HFFc6 (cell line): ENCODE measurements around the gene UBE2I. TPM values are rescaled to one million over a fixed set of nuclear protein-coding genes. Genes with fewer than 3 reads are reported as not detected.
A peak's percentile ranks its signal among the peaks of the same experiment; 100 is the strongest.

ENCODE experiments used
- DNase-seq: peaks from one replicate; pipeline ENCODE4 v3.0.0-alpha.2; 2018
- H3K27ac Mint-ChIP-seq: 2 replicates; pipeline ENCODE4 v1.8.0; 2020; ENCODE audit warnings: mild to moderate bottlenecking, mixed read lengths
- H3K27me3 Mint-ChIP-seq: 2 replicates; pipeline ENCODE4 v1.8.0; 2021; ENCODE audit warnings: mild to moderate bottlenecking, moderate library complexity, mixed read lengths; ENCODE audit not compliant: insufficient read depth
- H3K36me3 Mint-ChIP-seq: 2 replicates; pipeline ENCODE4 v1.8.0; 2021; ENCODE audit warnings: low read depth, mixed read lengths
- H3K4me1 Mint-ChIP-seq: 2 replicates; pipeline ENCODE4 v1.8.0; 2020; ENCODE audit warnings: low read depth, mixed read lengths
- H3K4me3 Mint-ChIP-seq: 2 replicates; pipeline ENCODE4 v1.8.0; 2020; ENCODE audit warnings: mild to moderate bottlenecking, moderate library complexity, mixed read lengths
- H3K9me3 Mint-ChIP-seq: 2 replicates; pipeline ENCODE4 v1.8.0; 2020; ENCODE audit warnings: mild to moderate bottlenecking, mixed read lengths
- CTCF ChIP-seq: fragments of 200-600 bp; sonication (generic); IDR thresholded peaks from 2 replicates; pipeline ENCODE4 v1.5.0; 2021; ENCODE audit warnings: antibody characterized with exemption, mild to moderate bottlenecking
- total RNA-seq, 6 experiments: library from RNA; stranded (reverse); fragmentation: NEBNext Ultra II Directional; extraction: Animal tissue kit (Norgen Biotek cat#: 25700); gene quantifications; 2 replicates in 1 of 6; 3 replicates in 5 of 6; pipeline ENCODE4 v1.2.3, GENCODE V29; 2021

Gene UBE2I
- total RNA-seq, 6 experiments from 2014 or later = 116 to 147 (median 138) TPM

- peak; percentile 81 for DNase-seq
- Mint-ChIP-seq H3K36me3 (peaks cover 6% of the 10 kb centered on the region; the same call in 1 of the 2 replicates), H3K27me3 (peaks cover 3% of the 10 kb centered on the region), H3K4me1 (peaks cover 28% of the 10 kb centered on the region), H3K9me3 (no peaks in the 10 kb centered on the region), H3K27ac (peak within 1 kb of the TSS; percentile 57), H3K4me3 (peak within 1 kb of the TSS; percentile 93)
- TF ChIP-seq CTCF = no peak
Observed at GRCh38 chr16:1351582-1352362, 42.3 kb downstream of the UBE2I start, which contains the start of the genes GNPTG and TSR3. Gene GNPTG, plus strand, starts transcription at chr16:1351931. Its CDS starts 35 bp downstream, at chr16:1351966. Gene TSR3, minus strand, starts transcription at chr16:1351878. Its CDS starts 74 bp downstream, at chr16:1351804.

GRCh38 chr16:1354815-1355540 lies 45.5 kb downstream of the UBE2I start:
- TF ChIP-seq CTCF = no peak
- no peak overlapping the region for H3K4me3 Mint-ChIP-seq
- no peak overlapping the region for H3K27ac Mint-ChIP-seq
- no peaks in the 10 kb centered on the region for H3K9me3 Mint-ChIP-seq
- peaks cover 6% of the 10 kb centered on the region for H3K27me3 Mint-ChIP-seq
- DNase-seq = no peak
- H3K36me3 Mint-ChIP-seq = peaks cover 6% of the 10 kb centered on the region; the same call in 1 of the 2 replicates
- peaks cover 38% of the 10 kb centered on the region for H3K4me1 Mint-ChIP-seq

GRCh38 chr16:1355591-1355990 lies 46.2 kb downstream of the UBE2I start:
- no peak overlapping the region for H3K4me3 Mint-ChIP-seq
- H3K27ac Mint-ChIP-seq = no peak overlapping the region
- peaks cover 33% of the 10 kb centered on the region for H3K4me1 Mint-ChIP-seq
- H3K36me3 Mint-ChIP-seq = peaks cover 6% of the 10 kb centered on the region; the same call in 1 of the 2 replicates
- H3K27me3 Mint-ChIP-seq = peaks cover 6% of the 10 kb centered on the region
- TF ChIP-seq CTCF = no peak
- H3K9me3 Mint-ChIP-seq = no peaks in the 10 kb centered on the region
- no peak for DNase-seq

- Mint-ChIP-seq H3K4me3 (no peak overlapping the region), H3K27me3 (peaks cover 8% of the 10 kb centered on the region), H3K4me1 (peaks cover 32% of the 10 kb centered on the region), H3K36me3 (peaks cover 6% of the 10 kb centered on the region; the same call in 1 of the 2 replicates), H3K9me3 (no peaks in the 10 kb centered on the region), H3K27ac (no peak overlapping the region)
- no peak for DNase-seq
- TF ChIP-seq CTCF = no peak
Observed at GRCh38 chr16:1356061-1356900, 46.8 kb downstream of the UBE2I start.
